NCI-H510A treated with DMSO at 0.1 percent for 48 hours (cell line): ENCODE results near the gene ZNF136.

Source experiments
- DNase-seq: peaks from one replicate; lab custom pipeline; 2025; lab: John Stamatoyannopoulos, UW

The ZNF136 gene

GRCh38 chr19:12194827-12195731 is 32.2 kb downstream of the ZNF136 start:
- no peak for DNase-seq

DNA sequence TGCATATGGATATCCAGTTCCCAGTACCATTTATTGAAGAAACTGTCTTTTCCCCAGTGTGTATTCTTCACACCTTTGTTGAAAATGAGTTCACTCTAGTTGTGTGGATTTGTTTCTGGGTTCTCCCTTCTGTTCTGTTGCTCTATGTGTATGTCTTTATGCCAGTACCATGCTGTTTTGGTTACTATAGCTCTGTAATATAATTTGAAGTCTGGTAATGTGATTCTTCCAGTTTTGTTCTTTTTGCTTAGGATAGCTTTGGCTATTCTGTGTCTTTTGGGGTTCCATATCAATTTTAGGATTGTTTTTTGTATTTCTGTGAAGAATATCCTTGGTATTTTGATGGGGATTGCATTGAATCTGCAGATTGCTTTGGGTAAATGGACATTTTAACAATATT is 35.2 kb downstream of the ZNF136 start:
- no peak for DNase-seq

DNA sequence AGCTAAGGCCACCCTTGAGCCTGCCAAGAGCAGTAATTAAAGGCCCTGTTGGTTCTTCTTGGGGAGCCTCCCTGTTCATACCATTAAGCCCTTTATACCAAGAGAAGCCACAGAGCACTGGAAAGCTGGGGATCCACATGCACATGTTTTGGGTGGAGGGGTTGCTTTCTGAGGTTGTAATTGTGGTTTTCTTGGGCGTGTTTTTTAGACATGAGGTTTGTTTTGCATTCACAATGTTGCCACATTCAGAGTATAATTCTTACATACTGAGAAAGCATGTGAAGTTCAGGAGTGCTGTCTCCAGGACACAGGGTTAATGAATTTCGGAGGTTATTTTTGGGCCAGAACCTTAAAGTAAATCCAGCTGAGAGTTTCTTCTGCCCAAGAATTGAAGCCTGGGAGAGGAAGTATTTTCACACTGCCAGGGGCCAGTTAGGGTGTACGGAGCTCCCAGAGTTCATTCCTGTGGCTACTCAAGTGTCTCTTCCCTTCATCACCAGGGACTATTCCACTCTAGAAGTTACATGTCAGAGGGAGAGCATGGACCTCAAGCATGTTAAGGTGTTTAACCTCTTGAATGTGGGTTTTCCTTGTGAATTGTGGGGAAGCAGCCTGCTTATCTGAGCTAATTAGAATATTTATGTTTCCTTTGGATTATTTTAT is 37.0 kb downstream of the ZNF136 start:
- no peak for DNase-seq

DNA sequence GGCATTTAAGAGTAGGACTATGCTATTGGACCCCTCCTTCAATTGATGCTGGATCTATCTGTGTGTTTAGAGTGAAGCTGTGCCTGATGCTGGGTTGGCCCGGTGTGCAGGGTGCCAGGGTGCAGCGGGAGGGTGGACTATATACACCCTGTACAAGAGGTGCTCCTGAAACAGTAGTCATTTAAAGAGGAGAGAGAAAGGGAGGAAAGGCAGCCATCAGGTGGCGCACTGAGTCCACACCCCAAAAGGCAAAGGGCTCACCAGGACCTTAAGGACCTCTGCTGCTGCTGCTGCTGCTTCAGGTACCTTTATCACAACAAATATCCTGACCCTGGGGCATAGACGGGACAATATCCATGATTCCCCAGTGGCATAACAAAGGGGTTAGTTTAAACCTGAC is 39.4 kb downstream of the ZNF136 start:
- DNase-seq, result no peak

DNA sequence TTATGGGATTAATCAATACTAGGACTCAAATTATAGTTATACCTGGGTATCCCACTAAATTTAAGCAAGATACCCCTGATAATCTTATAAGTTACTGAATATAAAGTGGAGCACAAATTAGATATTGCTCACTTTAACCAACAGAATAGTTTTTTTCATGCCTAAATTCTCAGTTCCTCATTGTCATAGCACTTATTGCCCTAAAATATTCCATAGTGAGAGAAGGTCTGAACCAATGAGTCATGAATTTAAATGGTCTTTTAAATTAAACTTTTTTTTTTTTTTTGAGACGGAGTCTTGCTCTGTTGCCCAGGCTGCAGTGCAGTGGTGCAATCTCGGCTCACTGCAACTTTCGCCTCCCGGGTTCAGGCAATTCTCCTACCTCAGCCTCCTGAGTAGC is 42.4 kb downstream of the ZNF136 start:
- DNase-seq, result no peak

GRCh38 chr19:12208221-12208620 is 45.3 kb downstream of the ZNF136 start:
- no peak for DNase-seq

- DNase-seq, result no peak
Observed at GRCh38 chr19:12217332-12217731, 54.4 kb downstream of the ZNF136 start.

DNA sequence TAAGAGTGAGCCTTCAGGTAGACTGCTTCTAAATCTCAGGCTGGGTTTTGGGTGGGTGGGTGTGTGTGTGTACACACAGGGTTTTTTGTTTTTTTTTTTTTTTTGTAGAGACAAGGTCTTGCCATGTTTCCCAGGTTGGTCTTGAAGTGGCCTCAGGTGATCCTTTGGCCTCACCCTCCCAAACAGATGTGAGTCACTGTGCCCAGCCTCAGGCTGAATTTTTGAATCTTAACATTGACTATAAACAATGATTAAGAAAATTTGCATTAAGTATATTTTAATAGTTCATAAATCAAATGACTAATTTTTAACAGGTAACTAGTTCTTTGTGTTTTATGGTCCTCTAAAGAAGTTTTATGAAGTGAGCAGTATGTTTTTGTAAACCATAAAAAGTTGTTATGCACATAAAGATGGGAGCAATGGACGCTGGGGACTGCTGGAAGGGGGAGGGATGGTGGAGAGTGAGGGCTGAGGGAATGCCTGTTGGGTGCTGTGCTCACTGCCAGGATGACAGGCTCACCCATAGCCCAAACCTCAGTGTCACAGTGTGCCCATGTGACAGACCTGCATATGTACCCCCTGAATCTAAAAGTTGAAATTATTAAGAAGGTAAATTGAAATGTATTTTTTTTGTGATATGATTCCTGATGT is 60.2 kb downstream of the ZNF136 start:
- DNase-seq, result no peak

DNA sequence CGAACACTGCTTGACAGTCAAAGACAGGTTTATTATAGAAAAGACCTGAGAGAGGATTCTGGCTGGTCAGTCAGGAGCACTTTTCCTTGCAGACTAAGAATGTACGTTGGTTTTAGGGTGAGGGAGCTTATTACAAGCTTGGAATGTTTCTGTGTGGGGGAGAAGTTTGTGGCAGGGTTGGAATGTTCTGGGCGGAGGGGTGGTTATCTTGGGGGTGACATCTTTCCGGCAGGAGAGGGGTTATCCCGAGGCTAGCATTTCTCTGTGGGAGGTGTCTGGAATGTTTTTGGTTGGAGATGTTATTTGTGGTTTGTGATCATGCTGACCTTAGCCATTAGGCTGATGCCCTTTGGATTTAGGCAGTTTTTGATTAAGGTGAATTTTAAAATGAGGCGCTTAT is 61.8 kb downstream of the ZNF136 start:
- no peak for DNase-seq

DNA sequence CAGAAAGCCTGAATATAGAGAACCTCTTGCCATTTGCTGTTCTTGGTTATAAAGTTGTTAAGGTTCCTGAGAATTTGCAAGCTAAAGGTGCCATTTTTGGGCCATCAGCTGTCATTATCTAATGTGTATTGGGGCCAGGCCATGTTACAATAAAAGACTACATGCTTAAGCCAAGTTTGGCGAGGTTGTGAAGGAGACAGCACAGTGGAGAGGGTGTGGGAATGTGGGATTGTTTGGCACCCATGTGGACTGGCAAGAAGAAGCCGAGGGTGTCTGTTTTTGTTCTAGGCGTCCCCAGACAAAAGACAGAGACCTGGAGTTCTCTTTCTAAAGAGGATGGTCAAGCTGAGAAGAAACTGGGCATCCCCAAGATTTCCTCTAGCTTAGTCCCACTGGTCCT is 67.1 kb downstream of the ZNF136 start:
- no peak for DNase-seq

- no peak for DNase-seq
Observed at GRCh38 chr19:12230751-12231733, 68.1 kb downstream of the ZNF136 start.

GRCh38 chr19:12232961-12233360 is 70.1 kb downstream of the ZNF136 start:
- DNase-seq, result no peak

DNA sequence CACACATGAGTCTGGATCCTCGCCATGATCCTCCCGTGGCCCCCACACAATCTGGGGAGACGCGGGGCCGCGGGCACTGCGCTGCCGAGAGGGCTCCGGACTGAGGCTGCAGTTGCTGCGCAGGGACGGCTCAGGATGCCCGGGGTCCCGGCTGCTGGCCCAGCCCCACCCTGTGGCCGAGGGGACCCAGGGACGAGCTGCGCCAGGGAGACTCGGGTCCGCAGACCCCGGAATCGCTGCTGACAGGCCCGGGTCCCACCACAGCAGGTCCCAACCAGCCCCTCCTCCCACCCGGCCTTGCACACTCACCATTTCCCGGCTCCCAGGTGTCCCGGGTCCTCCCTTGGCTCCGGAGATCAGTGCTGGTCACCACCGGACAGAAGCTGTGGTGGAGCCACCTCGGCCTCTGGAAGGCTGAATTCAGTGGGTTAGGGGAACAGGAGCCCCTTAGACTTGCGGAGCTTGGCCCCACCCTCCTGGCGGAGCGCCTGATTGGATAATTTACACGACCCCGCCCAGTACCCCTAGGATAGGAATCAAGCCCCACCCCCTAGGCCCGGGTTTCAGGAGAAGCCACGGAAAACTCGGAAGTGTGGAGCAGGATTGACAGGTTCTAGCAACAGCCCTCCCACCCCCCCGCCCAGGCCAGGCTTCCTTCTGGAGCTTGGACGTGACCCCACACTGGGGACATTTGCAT is 74.4 kb downstream of the ZNF136 start:
- DNase-seq, result no peak
